Measurements from ENCODE around the gene LCN15.
"Not testable (repeated sequence)": the region's sequence is repeated elsewhere in the genome, so short reads cannot be mapped to it uniquely, and the experiment has no call there.

Gene LCN15

DNA sequence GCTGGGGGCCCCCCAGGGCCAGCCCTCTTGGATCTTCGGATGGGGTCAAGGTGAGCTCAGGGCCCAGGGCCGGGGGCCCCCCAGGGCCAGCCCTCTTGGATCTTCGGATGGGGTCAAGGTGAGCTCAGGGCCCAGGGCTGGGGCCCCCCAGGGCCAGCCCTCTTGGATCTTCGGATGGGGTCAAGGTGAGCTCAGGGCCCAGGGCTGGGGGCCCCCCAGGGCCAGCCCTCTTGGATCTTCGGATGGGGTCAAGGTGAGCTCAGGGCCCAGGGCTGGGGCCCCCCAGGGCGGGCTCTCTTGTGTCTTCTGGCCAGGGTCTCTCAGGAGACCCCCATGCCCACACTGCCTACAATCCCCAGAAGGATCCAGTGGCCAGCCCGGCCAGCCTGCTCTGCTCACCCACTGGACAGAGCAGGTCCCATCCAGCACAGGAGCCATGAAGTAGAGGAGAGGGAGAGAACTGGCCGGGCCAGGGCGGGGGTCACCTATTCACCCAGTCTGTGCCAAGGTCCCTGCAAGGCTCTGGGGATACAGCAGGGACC is 38.8 kb upstream of the LCN15 start:
- peaks cover 13% of the 10 kb centered on the region for H3K4me1 ChIP-seq (ENCODE audit: control insufficient read depth, insufficient read depth, low read length)
- H3K36me3 ChIP-seq (ENCODE audit: insufficient read depth, low read length); H3K9ac ChIP-seq (ENCODE audit: low read depth, low read length); H3K4me2 ChIP-seq (ENCODE audit: low read length); H3K9me3 ChIP-seq (replicated peaks; ENCODE audit: low read length); H3K4me3 ChIP-seq (ENCODE audit: low read length): not testable (repeated sequence)
- peaks cover 36% of the 10 kb centered on the region for H3K27me3 ChIP-seq (ENCODE audit: control insufficient read depth, insufficient read depth, low read length)

- Histone ChIP-seq H3K4me1 (ENCODE audit: control insufficient read depth, insufficient read depth, low read length) (peaks cover 13% of the 10 kb centered on the region), H3K27me3 (ENCODE audit: control insufficient read depth, insufficient read depth, low read length) (peaks cover 38% of the 10 kb centered on the region), H3K4me3 (ENCODE audit: low read length) (no peak overlapping the region), H3K9me3 (replicated peaks; ENCODE audit: low read length) (no peaks in the 10 kb centered on the region), H3K4me2 (ENCODE audit: low read length) (no peak overlapping the region), H3K9ac (ENCODE audit: low read depth, low read length) (no peak overlapping the region), H3K36me3 (ENCODE audit: insufficient read depth, low read length) (no peaks in the 10 kb centered on the region)
These were observed 38.0 kb upstream of the LCN15 start for GRCh38 chr9:136802321-136802720.

GRCh38 chr9:136799854-136800657 is 35.7 kb upstream of the LCN15 start:
- Histone ChIP-seq H3K36me3 (ENCODE audit: insufficient read depth, low read length) (no peaks in the 10 kb centered on the region), H3K4me2 (ENCODE audit: low read length) (peak overlapping the region; percentile 65), H3K9me3 (replicated peaks; ENCODE audit: low read length) (no peaks in the 10 kb centered on the region), H3K4me1 (ENCODE audit: control insufficient read depth, insufficient read depth, low read length) (peaks cover 5% of the 10 kb centered on the region), H3K9ac (ENCODE audit: low read depth, low read length) (no peak overlapping the region), H3K4me3 (ENCODE audit: low read length) (no peak overlapping the region), H3K27me3 (ENCODE audit: control insufficient read depth, insufficient read depth, low read length) (peaks cover 46% of the 10 kb centered on the region)

DNA sequence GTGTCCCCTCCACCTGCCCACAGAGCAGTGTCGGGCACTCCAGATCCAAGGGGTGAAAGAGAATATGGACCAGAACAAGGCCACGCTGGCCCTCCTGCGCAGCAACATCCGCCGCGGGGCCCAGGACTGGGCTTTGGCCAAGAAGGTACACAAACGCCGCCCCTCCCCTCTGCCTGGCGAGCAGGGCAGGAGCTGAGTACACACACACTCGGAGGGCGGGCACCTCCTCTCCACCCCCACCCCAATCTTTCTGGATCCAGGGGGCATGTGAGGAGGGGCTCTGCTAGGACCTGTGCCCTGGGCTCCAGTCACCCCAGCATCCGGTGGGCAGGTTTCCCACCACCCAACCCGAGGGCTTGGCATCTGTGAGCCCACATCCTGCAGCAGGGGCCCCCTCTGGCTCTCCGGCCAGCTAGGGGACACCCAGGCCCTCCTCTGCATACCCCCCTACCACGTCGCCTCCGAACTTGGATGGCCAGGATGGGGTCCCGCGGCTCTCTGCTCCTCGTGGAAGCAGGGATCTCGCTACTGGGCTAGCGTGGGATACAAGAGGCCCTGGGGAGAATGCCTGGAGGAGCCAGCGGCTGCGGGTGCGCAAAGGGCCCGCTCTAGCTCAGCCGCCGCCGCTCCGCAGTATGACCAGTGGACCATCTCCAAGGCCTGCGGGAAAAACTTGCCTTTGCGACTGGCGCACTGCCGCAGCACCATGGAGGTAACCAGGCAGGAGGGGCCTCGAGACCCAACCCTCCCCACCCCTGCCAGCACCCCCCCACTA is 34.9 kb upstream of the LCN15 start:
- H3K9ac ChIP-seq (ENCODE audit: low read depth, low read length) = no peak overlapping the region
- H3K36me3 ChIP-seq (ENCODE audit: insufficient read depth, low read length) = no peaks in the 10 kb centered on the region
- peaks cover 50% of the 10 kb centered on the region for H3K27me3 ChIP-seq (ENCODE audit: control insufficient read depth, insufficient read depth, low read length)
- no peaks in the 10 kb centered on the region for H3K9me3 ChIP-seq (replicated peaks; ENCODE audit: low read length)
- H3K4me1 ChIP-seq (ENCODE audit: control insufficient read depth, insufficient read depth, low read length) = peaks cover 5% of the 10 kb centered on the region
- H3K4me2 ChIP-seq (ENCODE audit: low read length) = peak overlapping the region; percentile 55
- no peak overlapping the region for H3K4me3 ChIP-seq (ENCODE audit: low read length)

DNA sequence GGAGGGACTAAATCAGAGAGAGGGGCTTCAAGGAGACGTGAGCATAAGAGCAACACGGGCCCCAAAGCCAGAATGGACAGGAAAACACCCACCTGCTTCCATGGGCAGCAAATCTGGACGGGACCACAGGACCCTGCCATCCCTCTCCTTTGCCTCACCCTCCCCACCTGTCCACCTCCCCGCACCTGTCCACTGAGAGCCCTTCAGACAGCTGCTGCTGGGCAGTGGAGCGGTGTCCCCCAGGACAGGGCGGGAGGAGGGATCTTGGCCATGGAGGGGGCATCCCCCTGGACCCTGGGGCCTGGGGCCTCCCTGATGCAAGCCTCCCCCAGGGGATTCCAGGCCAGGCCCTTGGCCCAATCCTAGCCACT is 34.4 kb upstream of the LCN15 start:
- peaks cover 50% of the 10 kb centered on the region for H3K27me3 ChIP-seq (ENCODE audit: control insufficient read depth, insufficient read depth, low read length)
- H3K9me3 ChIP-seq (replicated peaks; ENCODE audit: low read length) = no peaks in the 10 kb centered on the region
- no peak overlapping the region for H3K4me3 ChIP-seq (ENCODE audit: low read length)
- H3K9ac ChIP-seq (ENCODE audit: low read depth, low read length) = no peak overlapping the region
- no peak overlapping the region for H3K4me2 ChIP-seq (ENCODE audit: low read length)
- peaks cover 5% of the 10 kb centered on the region for H3K4me1 ChIP-seq (ENCODE audit: control insufficient read depth, insufficient read depth, low read length)
- H3K36me3 ChIP-seq (ENCODE audit: insufficient read depth, low read length) = no peaks in the 10 kb centered on the region

GRCh38 chr9:136796775-136797347 is 32.5 kb upstream of the LCN15 start:
- not testable (repeated sequence) for H3K4me3 ChIP-seq (ENCODE audit: low read length); H3K9ac ChIP-seq (ENCODE audit: low read depth, low read length); H3K36me3 ChIP-seq (ENCODE audit: insufficient read depth, low read length); H3K9me3 ChIP-seq (replicated peaks; ENCODE audit: low read length); H3K4me1 ChIP-seq (ENCODE audit: control insufficient read depth, insufficient read depth, low read length); H3K4me2 ChIP-seq (ENCODE audit: low read length)
- H3K27me3 ChIP-seq (ENCODE audit: control insufficient read depth, insufficient read depth, low read length) = peaks cover 43% of the 10 kb centered on the region

- Histone ChIP-seq H3K4me1 (ENCODE audit: control insufficient read depth, insufficient read depth, low read length) (peaks cover 10% of the 10 kb centered on the region), H3K9me3 (replicated peaks; ENCODE audit: low read length) (no peaks in the 10 kb centered on the region), H3K4me2 (ENCODE audit: low read length) (no peak within 1 kb of the TSS), H3K9ac (ENCODE audit: low read depth, low read length) (no peak within 1 kb of the TSS), H3K27me3 (ENCODE audit: control insufficient read depth, insufficient read depth, low read length) (peaks cover 39% of the 10 kb centered on the region), H3K4me3 (ENCODE audit: low read length) (no peak within 1 kb of the TSS), H3K36me3 (ENCODE audit: insufficient read depth, low read length) (no peaks in the 10 kb centered on the region)
These were observed 32.0 kb upstream of the LCN15 start, which contains the start of gene CCDC183 for GRCh38 chr9:136796238-136796774. Gene CCDC183 (plus strand): TSS chr9:136796338. CDS start chr9:136796398, 60 bp downstream.

DNA sequence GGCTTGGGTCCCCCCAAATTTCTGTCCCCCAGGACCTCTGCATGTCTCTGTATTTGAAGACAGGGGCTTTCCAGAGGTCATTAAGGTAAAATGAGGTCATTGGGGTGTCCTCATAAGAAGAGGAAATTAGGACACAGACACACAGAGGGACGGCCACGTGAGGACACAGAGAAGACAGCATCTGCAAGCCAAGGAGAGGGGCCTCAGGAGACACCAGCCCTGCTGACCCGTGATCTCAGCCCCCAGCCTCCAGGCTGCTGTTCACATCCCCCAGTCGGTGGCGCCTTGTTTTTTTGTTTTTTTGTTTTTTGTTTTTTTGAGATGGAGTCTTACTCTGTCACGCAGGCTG is 30.7 kb upstream of the LCN15 start:
- no peak overlapping the region for H3K4me2 ChIP-seq (ENCODE audit: low read length)
- H3K4me1 ChIP-seq (ENCODE audit: control insufficient read depth, insufficient read depth, low read length) = peaks cover 17% of the 10 kb centered on the region
- H3K9me3 ChIP-seq (replicated peaks; ENCODE audit: low read length) = no peaks in the 10 kb centered on the region
- peaks cover 28% of the 10 kb centered on the region for H3K27me3 ChIP-seq (ENCODE audit: control insufficient read depth, insufficient read depth, low read length)
- H3K36me3 ChIP-seq (ENCODE audit: insufficient read depth, low read length) = no peaks in the 10 kb centered on the region
- no peak overlapping the region for H3K4me3 ChIP-seq (ENCODE audit: low read length)
- no peak overlapping the region for H3K9ac ChIP-seq (ENCODE audit: low read depth, low read length)

GRCh38 chr9:136794281-136794999 is 30.1 kb upstream of the LCN15 start:
- H3K27me3 ChIP-seq (ENCODE audit: control insufficient read depth, insufficient read depth, low read length) = peaks cover 24% of the 10 kb centered on the region
- H3K36me3 ChIP-seq (ENCODE audit: insufficient read depth, low read length) = no peaks in the 10 kb centered on the region
- no peak overlapping the region for H3K4me2 ChIP-seq (ENCODE audit: low read length)
- H3K9me3 ChIP-seq (replicated peaks; ENCODE audit: low read length) = no peaks in the 10 kb centered on the region
- no peak overlapping the region for H3K4me3 ChIP-seq (ENCODE audit: low read length)
- H3K9ac ChIP-seq (ENCODE audit: low read depth, low read length) = no peak overlapping the region
- H3K4me1 ChIP-seq (ENCODE audit: control insufficient read depth, insufficient read depth, low read length) = peaks cover 12% of the 10 kb centered on the region

GRCh38 chr9:136793086-136793946 is 29.0 kb upstream of the LCN15 start:
- no peak overlapping the region for H3K4me2 ChIP-seq (ENCODE audit: low read length)
- H3K9me3 ChIP-seq (replicated peaks; ENCODE audit: low read length) = no peaks in the 10 kb centered on the region
- H3K4me1 ChIP-seq (ENCODE audit: control insufficient read depth, insufficient read depth, low read length) = peaks cover 12% of the 10 kb centered on the region
- peaks cover 15% of the 10 kb centered on the region for H3K27me3 ChIP-seq (ENCODE audit: control insufficient read depth, insufficient read depth, low read length)
- H3K9ac ChIP-seq (ENCODE audit: low read depth, low read length) = no peak overlapping the region
- H3K4me3 ChIP-seq (ENCODE audit: low read length) = no peak overlapping the region
- H3K36me3 ChIP-seq (ENCODE audit: insufficient read depth, low read length) = no peaks in the 10 kb centered on the region
